Choroid plexus epithelial cell (primary cell): Measurements from ENCODE around the gene MAP1B.
A peak's percentile ranks its signal among the peaks of the same experiment; 100 is the strongest.

Source experiments
- DNase-seq: peaks from one replicate; pipeline ENCODE4 v3.0.0-alpha.2; 2010; ENCODE audit warnings: low read depth
- H3K4me3 ChIP-seq: 2 replicates; pipeline ENCODE4 v1.5.1; 2011; ENCODE audit warnings: low read depth, mild to moderate bottlenecking, control low read depth, low read length, moderate library complexity
- CTCF ChIP-seq: conservative IDR thresholded peaks from 2 replicates; pipeline ENCODE4 v1.5.1; 2011; ENCODE audit warnings: low read depth, mild to moderate bottlenecking, control low read depth, inconsistent platforms, low read length, moderate library complexity

The MAP1B gene

GRCh38 chr5:72234265-72234700 is 127.0 kb downstream of the MAP1B start:
- peak; percentile 77 for DNase-seq
- TF ChIP-seq CTCF, result no peak
- H3K4me3 ChIP-seq, result no peak overlapping the region

- H3K4me3 ChIP-seq, result no peak overlapping the region
- no peak for TF ChIP-seq CTCF
- no peak for DNase-seq
Measured at GRCh38 chr5:72234868-72235267, 127.6 kb downstream of the MAP1B start.

GRCh38 chr5:72235725-72236124 is 128.4 kb downstream of the MAP1B start:
- no peak overlapping the region for H3K4me3 ChIP-seq
- no peak for TF ChIP-seq CTCF
- no peak for DNase-seq

GRCh38 chr5:72237415-72237814 is 130.1 kb downstream of the MAP1B start:
- H3K4me3 ChIP-seq, result no peak overlapping the region
- no peak for DNase-seq

GRCh38 chr5:72237879-72238278 is 130.6 kb downstream of the MAP1B start:
- TF ChIP-seq CTCF, result no peak
- no peak overlapping the region for H3K4me3 ChIP-seq
- no peak for DNase-seq

More at GRCh38 chr5:72237415-72237814, 130.1 kb downstream of the MAP1B start:
- TF ChIP-seq CTCF, result no peak

GRCh38 chr5:72238712-72239445 is 131.6 kb downstream of the MAP1B start:
- H3K4me3 ChIP-seq, result no peak overlapping the region
- DNase-seq, result no peak
- no peak for TF ChIP-seq CTCF

GRCh38 chr5:72241346-72242003 is 134.2 kb downstream of the MAP1B start:
- no peak overlapping the region for H3K4me3 ChIP-seq
- no peak for TF ChIP-seq CTCF
- no peak for DNase-seq
